Activated CD8-positive, alpha-beta memory T cell treated with anti-CD3 and anti-CD28 coated beads, Interleukin-2, amount 50 U/mL, for 24 hours (primary cell): ENCODE measurements around the gene SERTAD3.
"Not testable (repeated sequence)": the region's sequence is repeated elsewhere in the genome, so short reads cannot be mapped to it uniquely, and the experiment has no call there.

Experiments
- DNase-seq: peaks from one replicate; pipeline ENCODE4 v3.0.0-alpha.2; 2020; ENCODE audit errors: extremely low read depth

The SERTAD3 gene, protein sequence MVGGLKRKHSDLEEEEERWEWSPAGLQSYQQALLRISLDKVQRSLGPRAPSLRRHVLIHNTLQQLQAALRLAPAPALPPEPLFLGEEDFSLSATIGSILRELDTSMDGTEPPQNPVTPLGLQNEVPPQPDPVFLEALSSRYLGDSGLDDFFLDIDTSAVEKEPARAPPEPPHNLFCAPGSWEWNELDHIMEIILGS

GRCh38 chr19:40444000-40444824 lies at the start of gene SERTAD3:
Gene SERTAD3, minus strand, starts transcription at chr19:40444335. Its CDS starts 2,255 bp downstream, at chr19:40442080.
- peak; percentile 82 for DNase-seq

DNA sequence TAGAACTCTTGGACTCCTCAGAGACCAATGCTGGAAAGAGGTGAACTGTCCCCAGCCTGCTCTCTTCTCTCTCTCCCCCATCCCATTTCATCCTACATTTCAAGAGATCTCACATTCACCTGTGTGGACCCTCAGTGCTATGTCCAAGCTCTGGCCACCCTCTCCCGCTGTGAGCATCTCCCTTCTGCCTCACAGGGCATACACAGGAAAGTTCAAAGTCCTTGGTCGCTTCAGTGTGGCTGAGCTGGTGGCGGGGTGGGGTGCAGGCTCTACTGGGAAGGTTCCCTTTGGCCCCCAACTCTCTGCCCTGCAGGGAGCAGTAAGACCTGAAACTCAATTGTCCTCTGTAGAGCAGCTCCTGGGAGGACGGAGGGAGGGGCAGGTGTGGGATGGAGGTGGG lies 49.6 kb upstream of the SERTAD3 start:
- no peak for DNase-seq

DNA sequence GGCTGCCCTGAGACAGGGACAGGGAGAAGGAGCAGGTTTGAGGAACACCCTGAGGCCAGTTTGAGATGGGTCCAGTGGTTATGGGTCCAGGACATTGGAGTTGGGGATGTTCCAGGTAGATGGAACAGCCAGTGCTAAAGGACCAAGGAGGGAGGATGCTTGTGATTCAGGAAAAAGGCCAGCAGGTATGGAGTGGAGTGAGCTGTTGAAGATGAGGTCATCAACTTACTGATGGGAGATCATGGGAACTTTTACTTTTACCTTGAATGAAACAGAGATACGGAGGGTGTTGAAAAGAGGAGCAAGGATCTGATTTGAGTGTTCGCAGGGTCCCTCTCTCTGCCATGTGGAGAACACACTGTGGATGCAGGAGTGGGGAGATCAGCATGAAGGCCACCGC lies 48.1 kb upstream of the SERTAD3 start:
- no peak for DNase-seq

DNA sequence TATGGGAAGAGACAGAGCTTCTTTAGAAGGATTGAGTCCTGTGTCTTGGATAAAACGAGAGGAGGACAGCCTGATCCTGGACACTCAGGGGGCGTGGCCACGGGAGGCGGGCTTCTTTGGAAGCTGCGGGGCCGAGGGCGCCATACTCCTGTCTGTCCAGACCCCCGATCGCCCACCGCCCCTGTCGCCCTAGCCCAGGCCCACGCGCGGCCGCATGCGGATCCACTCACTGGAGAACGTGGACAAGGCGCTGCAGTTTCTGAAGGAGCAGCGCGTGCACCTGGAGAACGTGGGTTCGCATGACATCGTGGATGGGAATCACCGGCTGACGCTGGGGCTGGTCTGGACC lies 45.7 kb upstream of the SERTAD3 start:
- DNase-seq, result no peak

- DNase-seq, result no peak
These were observed 41.9 kb upstream of the SERTAD3 start for GRCh38 chr19:40486017-40486416.

- not testable (repeated sequence) for DNase-seq
These were observed 31.9 kb upstream of the SERTAD3 start for GRCh38 chr19:40475878-40476644.

GRCh38 chr19:40474737-40475136 lies 30.6 kb upstream of the SERTAD3 start:
- DNase-seq, result no peak

DNA sequence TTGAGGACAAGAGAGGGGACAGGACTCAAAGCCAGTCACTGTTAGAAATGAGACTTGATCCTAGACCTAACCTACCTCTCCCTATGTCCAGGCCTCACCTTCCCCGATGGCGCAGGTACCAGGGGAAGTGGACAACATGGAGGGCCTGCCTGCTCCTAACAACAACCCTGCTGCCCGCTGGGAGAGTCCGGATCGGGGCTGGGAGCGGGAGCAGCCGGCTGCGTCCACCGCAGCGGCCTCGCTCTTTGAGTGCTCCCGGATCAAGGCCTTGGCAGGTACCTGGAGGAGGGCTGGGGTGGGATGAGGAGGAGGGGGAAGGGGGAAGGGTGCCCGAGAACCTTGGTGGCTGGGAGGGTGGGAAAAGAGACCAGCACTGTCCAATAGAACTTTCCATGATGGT lies 28.4 kb upstream of the SERTAD3 start:
- no peak for DNase-seq

DNA sequence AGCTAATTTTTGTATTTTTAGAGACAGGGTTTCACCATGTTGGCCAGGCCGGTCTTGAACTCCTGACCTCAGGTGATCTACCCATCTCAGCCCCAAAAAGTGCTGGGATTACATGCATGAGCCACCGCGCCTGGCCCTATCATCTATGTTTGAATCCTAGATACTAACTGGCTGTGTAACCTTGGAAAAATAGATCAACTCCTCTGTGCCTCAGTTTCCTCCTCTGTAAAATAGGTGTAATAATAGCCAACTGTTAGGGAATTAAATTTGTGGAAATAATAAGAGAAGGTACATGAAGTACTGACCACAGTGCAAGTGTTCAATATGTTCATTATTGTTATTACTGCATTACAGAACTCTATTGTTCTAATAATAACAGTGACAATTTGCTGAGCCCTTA lies 27.0 kb upstream of the SERTAD3 start:
- DNase-seq, result no peak

DNA sequence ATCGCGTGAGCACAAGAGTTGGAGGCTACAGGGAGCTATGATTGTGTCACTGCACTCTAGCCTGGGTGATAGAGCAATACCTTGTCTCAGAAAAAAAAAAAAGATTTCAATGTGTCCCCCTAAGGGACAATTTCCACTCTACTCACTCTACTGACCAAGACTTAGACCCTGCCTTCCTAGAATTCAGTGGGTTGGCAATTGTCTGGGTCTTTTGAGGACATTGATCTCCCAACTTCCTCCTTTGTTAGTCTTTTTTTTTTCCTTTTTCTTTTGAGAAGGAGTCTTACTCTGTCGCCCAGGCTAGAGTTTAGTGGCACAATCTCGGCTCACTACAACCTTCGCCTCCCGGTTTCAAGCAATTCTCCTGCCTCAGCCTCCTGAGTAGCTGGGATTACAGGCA lies 24.9 kb upstream of the SERTAD3 start:
- no peak for DNase-seq

GRCh38 chr19:40466985-40467734 lies 23.0 kb upstream of the SERTAD3 start, which contains the start of gene SPTBN4:
Gene SPTBN4, plus strand, starts transcription at chr19:40467001. Its CDS starts 5,621 bp downstream, at chr19:40472622.
- DNase-seq, result no peak

- DNase-seq, result peak; percentile 55
These were observed 22.3 kb upstream of the SERTAD3 start for GRCh38 chr19:40466219-40466984.

GRCh38 chr19:40465557-40466218 lies 21.6 kb upstream of the SERTAD3 start, which contains the start of gene BLVRB:
Gene BLVRB, minus strand, starts transcription at chr19:40465745. Its CDS starts 57 bp downstream, at chr19:40465688.
- DNase-seq, result peak; percentile 97

- DNase-seq, result no peak
These were observed 21.0 kb upstream of the SERTAD3 start for GRCh38 chr19:40465025-40465556.

GRCh38 chr19:40464059-40465024 lies 20.2 kb upstream of the SERTAD3 start:
- DNase-seq, result peak; percentile 58

- DNase-seq, result not testable (repeated sequence)
These were observed 19.5 kb upstream of the SERTAD3 start for GRCh38 chr19:40463587-40464037.

- DNase-seq, result no peak
These were observed 17.6 kb upstream of the SERTAD3 start for GRCh38 chr19:40461669-40462221.

DNA sequence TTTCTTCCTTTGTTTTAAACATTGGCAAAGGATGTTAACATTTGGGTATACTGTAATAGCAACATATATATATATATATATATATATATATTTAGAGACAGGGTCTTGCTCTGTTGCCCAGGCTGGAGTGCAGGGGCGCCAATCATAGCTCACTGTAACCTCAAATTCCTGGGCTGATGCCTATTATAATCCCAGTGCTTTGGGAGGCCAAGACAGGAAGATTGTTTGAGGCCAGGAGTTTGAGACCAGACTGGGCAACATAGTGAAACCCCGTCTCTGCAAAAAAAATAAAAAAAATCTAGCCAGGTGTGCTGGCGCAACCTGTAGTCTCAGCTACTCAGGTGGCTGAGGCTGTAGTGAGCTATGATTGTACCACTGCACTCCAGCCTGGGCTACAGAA lies 16.1 kb upstream of the SERTAD3 start:
- no peak for DNase-seq

DNA sequence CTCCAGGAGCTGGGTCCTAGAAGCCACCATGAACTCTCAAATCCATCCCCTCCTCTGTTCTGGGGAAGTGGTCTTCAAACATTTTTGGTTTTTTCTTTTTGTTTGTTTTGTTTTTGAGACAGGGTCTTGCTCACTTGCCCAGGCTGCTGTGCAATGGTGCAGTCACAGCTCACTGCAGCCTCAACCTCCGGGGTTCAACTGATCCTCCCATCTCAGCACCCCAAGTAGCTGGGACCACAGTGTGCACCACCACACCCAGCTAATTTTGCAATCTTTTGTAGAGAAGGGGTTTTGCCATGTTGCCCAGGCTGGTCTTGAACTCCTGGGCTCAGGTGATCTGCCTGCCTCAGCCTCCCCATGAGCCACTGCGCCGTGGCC lies 14.5 kb upstream of the SERTAD3 start:
- DNase-seq, result no peak
